Spleen (tissue), 7 donors: ENCODE data around the gene LRRC66.

ENCODE experiments used
- POLR2A ChIP-seq, 3 donors: fragments of 450-650 bp; IDR thresholded peaks; one replicate each; pipeline ENCODE4 v1.5.1; 2017; ENCODE audit warnings: antibody characterized with exemption in 3 of 3, mild to moderate bottlenecking in 1 of 3
- TF ChIP-seq, protein P1 (sequence below), 11 experiments: fragments of 200-600 bp in 7 of 11; fragments of 450-650 bp in 4 of 11; sonication (generic) in 4 of 11; IDR thresholded peaks in 8 of 11; conservative IDR thresholded peaks in 3 of 11; 1 replicate in 7 of 11; 2 replicates in 4 of 11; pipeline versions ENCODE4 v1.4.0 to v1.8.0; 2016 to 2021; ENCODE audit warnings: antibody characterized with exemption in 11 of 11, inconsistent platforms in 4 of 11, mild to moderate bottlenecking in 1 of 11
- donor health status: DM: no; HTN: no; CAD: no; lungs with moderate emphysema.
- donor health status: DM: no; HTN: no; CAD: no.
- donor health status: DM: no; HTN: no; CAD: no.

DNA sequence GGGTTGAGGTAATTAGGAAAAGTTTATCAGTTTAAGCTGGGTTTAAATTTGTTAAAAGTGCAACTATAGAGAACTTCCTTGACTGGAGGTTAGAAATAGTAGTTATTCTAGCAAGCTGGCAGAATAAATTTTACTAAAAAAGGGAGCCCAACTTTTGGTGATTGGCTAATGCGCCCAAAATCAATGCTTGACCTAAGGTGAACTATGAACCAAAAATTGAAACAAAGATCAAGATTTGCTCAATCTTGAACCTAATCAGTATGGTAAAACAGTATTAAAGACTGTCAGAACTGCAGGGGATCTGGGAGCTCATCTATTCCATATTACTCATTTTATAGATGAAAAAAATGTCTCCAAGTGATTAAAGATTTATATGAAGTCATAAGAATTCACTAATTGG is 24.9 kb upstream of the LRRC66 start:
- TF ChIP-seq, protein P1, sequence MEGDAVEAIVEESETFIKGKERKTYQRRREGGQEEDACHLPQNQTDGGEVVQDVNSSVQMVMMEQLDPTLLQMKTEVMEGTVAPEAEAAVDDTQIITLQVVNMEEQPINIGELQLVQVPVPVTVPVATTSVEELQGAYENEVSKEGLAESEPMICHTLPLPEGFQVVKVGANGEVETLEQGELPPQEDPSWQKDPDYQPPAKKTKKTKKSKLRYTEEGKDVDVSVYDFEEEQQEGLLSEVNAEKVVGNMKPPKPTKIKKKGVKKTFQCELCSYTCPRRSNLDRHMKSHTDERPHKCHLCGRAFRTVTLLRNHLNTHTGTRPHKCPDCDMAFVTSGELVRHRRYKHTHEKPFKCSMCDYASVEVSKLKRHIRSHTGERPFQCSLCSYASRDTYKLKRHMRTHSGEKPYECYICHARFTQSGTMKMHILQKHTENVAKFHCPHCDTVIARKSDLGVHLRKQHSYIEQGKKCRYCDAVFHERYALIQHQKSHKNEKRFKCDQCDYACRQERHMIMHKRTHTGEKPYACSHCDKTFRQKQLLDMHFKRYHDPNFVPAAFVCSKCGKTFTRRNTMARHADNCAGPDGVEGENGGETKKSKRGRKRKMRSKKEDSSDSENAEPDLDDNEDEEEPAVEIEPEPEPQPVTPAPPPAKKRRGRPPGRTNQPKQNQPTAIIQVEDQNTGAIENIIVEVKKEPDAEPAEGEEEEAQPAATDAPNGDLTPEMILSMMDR (IDR thresholded peaks at IDR 0.05 in 8 of 11, conservative IDR thresholded peaks at IDR 0.05 in 3 of 11) = no peak
- TF ChIP-seq POLR2A (IDR thresholded peaks at IDR 0.05) = no peak
